ENCODE data around the gene SH3GL1.
"Not testable (repeated sequence)": the region's sequence is repeated elsewhere in the genome, so short reads cannot be mapped to it uniquely, and the experiment has no call there.

The SH3GL1 gene

DNA sequence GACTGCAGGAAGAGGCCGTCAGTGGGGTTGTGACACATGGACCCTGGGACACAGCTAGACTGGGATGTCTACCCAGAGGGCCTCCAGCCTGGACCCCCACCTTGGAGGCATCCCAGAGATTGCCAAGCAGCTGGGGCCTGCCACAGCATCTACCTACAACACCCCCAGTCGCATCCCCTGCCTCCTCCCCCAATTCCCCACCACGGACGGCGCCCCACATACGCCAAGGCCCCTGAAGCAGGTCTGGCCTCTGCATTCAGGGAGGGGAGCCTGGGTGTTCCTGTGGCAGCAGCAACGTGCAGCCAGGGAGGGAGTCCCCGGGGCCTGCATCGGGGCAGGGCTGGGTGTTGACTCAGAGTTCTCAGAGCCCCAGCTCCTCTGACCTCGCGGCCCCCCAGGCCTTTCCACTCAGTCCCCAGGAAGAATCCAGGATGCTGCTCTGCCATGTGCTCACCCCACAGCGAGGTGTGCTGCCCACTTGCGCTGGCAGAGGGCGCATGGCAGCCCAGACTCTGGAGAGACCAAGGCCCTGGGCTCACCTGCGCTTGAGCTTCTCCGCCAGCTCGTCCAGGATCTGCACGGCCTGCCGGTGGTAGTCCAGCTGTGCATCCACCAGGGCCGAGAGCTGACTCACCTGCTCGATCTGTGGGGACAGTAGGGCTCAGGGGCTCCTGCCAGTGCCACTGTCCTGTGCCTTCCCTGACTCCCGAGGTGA lies 37.4 kb downstream of the SH3GL1 start:
- DNase-seq (ENCODE audit: low spot score), result no peak

DNA sequence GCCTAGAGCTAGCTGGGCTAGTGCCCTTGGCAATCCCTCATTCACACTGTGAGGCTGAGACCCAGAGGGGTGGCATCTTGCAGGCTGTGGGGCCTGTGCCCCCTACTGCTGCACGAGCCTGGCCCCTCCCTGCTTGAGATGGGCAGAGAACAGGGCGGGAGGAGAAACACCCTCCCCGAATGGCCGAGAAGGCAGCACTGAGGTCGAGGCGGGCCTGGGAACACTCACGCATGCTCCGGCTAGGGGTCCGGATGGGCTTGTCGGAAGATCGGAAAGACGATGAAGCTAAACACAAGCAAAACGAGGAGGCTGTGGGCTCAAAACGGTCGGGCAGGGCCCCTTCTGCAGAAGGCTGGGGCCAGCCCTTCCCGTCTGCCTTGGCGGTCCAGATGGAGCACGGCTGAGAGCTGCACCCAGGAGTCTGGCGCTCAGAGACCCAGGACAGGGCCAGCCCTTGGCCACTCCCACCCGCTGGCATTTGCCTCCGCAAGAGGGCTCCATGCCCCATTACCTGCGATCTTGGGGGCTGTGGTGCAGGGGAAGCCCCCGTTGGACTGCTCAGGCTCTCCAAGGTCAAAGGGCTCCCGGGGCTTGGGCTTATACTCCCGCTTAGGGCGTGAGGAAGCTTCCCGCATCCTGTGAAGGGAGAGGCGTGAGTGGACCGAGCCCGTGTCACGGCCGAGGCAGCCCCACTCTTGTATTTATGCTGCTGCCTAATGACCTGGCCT lies 38.1 kb downstream of the SH3GL1 start:
- DNase-seq (ENCODE audit: low spot score), result no peak

DNA sequence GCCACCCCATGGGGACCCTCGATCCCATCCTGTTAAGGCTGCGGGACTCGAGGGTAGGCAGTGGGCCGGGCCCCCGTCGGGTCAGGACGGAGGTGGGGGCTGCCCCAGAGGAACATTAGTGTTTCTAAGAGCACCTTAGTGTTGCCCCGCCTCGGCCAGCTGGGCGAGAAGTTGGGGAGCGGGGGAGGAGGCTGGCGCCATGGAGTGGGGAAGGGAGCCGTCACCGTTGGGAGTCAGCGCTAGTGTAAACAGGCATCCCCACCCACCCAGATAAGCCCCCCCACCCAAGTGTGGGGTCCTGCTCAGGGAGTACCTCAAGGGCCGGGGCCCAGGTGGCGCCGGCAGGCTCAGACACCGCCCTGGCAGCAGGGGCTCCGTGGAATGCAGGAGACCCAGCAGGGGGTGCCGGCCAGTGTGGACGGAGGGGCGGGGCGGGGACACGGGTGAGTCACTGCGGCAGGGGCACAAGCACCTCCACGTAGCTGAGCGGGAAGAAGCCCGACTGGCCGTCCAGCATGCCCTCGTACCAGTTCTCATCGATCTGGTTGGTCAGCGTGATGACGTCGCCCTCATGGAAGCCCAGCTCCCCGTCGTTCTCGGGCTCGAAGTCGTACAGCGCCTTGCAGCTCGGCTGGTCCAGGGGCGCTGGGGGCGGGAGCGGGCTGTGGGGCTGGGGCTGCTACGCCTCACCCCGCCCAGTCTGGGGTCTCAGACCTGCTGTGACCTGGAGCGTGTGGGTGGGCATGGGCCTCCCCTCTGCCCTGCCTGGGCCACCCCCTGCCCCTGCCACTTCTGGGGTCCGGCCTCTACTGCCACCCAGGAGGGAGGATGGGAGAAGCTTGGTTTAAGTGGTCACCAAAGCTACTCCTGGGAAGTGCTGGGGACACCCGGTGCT lies 38.9 kb downstream of the SH3GL1 start:
- DNase-seq (ENCODE audit: low spot score), result no peak

DNA sequence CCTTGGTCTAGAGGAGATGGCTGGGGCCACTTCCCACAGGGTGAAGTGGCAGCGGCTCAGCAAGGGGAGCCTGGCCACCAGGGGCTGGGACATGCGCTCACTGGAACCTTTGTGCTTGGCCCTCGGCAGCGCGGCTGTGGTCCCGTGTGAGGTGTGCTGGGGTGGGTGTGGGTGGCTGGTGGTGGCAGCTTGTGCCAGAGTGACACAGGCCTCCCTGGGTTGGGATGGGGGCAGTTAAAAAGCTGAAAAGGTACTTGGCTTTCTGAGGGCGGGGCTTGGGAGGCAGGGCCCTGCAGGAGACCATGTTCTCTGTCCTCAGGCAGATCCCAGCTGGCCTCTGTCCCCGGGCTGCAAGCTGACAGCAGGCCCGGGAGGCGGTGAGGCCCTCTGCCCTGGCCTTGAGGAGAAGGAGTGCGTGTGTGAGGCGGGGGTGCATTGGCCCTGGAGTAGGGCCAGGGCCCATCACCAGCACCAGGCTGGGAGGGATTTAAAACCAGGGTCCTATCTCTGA lies 39.7 kb downstream of the SH3GL1 start:
- DNase-seq (ENCODE audit: low spot score), result no peak

DNA sequence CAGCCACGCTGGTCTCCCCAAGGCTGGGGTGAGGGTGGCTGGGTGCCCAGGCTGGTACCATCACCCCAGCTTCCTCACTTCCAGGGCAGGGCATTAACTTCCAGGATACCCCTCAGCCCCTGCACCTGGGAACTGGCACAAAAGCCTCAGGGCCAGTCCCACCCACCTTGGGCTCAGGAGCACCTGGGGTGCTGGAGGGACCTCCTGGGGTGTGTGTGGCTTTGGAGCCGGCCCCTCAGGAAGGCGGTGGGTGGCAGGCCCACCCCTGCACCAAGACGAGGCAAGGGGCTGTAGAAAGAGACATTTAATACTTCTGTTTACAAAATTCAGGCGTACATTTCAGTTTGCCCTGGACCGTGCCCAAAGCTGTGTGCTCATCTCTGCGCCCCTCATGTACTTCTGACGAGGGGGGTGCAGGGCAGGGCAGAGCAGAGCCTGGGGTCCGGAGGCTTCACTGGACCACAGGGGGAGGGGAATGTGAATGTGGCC lies 40.2 kb downstream of the SH3GL1 start:
- no peak for DNase-seq (ENCODE audit: low spot score)

DNA sequence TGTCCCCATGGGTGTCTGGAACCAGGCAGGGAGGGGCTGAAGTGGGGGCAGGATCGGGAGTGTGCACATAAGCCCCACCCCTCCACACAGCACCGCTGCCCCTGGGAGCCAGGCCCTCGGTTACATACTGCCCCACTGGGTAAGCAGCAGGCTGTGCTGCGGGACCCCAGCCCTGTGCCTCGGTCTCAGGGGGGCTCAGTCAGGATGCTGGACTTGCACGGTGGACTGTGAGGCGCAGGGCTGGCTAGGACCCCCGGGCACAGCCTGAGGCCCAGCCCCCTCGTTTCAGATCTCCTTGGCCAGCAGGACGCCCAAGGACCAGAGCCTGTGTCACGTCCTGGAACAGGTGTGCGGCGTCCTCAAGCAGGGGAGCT lies 40.7 kb downstream of the SH3GL1 start:
- DNase-seq (ENCODE audit: low spot score), result no peak

DNA sequence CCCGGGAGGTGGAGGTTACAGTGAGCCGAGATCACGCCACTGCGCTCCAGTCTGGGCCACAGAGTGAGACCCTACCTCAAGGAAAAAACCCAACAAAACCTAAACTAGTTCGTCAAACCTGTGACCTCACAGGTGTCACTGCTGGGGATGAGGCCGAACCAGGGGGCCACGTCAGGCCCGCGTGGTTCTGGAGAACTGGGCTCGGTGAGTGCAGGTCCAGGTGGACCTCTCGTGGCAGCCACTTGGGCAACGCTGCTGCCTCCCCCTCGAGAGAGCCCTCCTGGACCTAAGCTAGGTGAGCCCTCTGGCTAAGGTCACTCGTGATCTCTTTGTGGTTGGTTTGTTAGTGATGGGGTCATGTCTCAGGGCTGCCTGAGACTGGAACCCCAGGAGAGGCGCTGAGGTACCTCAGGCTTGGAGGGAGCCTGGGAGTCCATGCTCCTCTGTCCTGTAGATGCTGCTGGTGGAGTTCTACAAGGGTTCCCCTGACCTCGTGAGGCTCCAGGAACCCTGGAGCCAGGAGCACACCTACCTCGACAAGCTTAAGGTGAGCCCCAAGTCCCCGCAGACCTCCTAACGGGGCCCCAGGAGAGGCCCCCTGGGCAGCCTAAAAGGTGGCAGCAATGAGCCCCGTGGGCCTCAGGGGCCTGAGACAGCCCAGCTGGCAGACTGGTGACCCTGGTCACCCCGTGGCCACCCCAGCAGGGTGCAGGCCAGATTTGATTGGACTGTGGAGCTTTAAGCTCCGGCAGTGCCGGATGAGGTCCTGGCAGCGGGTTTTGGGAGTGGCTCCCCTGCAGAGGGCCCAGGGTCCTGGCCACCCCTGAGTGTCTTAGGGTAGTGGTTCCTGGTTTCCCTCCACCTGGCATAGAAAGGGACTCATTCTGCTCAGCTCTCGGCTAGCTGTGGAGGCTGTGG lies 41.4 kb downstream of the SH3GL1 start:
- DNase-seq (ENCODE audit: low spot score), result no peak

DNA sequence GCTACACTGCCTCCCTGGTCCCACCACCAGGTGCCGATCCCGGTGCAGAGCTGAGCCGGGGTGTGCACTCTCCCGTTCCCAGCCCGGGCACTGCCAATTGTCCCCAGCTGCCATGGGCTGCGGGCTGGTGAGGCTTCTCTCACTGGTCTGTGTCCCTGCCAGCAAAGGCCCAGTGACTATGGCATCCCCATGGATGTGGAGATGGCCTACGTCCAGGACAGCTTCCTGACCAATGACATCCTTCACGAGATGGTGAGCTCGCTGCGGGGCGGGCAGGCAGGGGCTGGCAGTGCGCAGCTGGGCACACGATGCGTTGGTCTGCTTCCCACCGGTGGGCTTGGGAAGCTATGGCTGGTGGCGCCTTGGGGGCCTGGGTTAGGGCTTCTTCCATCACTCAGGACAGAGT lies 42.4 kb downstream of the SH3GL1 start:
- no peak for DNase-seq (ENCODE audit: low spot score)

DNA sequence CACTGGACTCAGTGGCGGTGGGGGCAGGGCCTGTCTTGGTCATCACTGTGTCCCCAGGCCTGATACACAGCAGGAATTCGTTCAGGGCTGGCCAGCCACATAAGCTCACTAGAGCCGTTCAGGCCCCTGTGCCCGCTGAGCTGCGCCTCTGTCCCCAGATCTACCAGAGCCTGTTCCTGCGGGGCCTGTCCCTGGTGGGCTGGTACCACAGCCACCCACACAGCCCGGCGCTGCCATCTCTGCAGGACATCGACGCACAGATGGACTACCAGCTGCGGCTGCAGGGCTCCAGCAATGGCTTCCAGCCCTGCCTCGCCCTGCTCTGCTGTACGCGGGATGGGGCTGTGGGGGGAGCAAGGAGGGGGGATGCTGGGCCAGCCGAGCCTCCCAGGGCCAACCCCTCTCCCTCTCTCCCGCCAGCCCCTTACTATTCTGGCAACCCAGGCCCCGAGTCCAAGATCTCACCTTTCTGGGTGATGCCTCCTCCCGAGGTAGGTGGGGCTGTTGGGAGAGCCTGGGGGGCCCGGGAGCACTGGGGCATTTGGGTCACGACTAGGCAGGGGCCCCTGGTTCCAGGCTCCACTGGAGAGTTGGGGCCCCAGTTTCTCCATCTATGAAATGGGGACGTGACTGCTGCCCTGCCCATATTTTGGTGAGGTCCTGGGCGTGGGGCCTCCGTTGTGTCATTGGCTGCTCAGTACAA lies 43.1 kb downstream of the SH3GL1 start:
- DNase-seq (ENCODE audit: low spot score), result no peak

DNA sequence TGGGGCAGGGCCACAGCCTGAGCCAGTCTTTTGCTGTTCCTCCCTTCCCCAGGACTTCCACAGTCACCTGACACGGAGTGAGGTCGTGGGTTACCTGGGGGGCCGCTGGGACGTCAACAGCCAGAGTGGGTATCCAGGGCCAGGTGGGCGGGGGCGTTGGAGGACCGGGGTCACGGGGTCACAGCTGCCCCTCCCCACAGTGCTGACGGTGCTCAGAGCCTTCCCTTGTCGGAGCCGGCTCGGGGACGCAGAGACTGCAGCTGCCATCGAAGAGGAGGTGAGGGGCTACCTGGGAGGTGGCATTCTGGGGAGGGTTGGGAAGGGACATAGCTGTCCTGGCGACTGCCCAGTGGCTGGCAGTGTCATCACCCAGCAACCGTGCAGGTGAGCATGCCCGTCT lies 45.5 kb downstream of the SH3GL1 start:
- no peak for DNase-seq (ENCODE audit: low spot score)

DNA sequence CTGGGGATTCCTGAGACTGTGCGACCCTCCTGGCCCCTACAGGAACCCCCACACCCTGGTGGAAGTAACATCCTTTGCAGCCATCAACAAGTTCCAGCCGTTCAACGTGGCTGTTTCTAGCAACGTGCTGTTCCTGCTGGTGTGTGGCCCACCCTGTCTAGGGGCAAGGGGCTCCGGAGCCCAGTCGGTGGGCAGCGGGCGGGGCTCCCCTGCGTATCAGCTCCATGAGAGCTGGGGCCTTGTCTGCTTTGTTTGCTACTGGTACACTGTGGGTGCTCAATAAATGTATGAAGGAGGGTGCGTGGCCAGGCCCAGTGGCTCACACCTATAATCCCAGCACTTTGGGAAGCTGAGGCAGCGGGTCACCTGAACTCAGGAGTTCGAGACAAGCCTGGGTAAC lies 46.1 kb downstream of the SH3GL1 start:
- no peak for DNase-seq (ENCODE audit: low spot score)

DNA sequence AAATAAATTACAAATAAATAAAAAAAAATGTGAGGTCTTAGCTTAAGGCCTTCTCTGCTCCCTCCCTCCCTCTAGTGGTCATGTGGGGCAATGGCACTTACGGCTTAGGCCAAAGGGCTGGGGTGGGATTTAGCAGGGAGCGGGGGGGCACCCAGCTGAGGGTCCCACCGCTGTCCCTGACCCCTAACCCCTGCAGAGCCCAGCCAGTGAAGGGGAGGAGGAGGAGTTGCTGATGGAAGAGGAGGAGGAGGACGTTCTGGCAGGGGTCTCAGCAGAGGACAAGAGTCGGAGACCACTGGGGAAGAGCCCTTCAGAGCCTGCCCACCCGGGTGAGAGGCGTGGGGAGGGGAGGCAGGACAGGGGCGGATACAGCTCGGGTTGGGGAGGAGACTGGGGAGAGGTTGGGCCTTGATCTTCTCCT lies 47.6 kb downstream of the SH3GL1 start:
- peak; percentile 65 for DNase-seq (ENCODE audit: low spot score)

DNA sequence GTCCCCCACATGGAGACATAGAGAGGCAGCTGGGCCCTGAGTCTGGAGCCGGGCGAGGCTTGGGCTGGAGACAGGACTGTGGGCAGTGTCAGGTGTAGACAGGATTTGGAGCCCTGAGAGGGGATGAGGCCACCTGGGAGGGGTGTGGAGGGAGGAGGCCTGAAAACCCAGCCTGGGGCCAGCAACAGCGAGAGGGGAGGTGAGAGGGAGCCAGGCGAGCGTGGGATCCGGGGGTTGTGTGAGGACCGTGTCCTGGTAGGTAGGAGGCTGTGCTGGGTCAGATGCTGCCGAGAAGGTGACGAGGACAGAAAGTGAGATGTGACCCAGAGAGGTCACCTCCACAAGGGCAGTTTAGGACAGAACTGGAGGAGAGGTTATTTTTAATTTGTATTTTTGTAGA lies 49.6 kb downstream of the SH3GL1 start:
- no peak for DNase-seq (ENCODE audit: low spot score)

DNA sequence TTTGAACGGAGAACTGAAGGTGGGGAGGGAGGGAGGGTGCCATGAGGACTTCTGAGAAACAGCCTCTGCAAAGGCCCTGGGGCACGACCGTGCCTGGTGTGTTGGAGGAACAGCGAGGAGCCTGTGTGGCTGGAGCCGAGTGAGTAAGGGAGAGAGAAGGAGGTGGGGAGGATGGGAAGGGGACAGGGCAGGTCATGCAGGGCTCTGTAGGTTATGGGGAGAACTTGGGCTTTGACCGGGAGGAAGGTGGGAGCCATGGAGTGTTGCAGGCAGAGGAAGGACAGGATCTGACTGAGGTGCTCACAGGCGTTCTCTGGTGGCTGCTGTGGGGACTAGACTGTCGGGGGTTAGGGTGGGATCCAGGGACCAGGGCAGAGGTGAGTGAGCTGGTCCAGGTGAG lies 50.2 kb downstream of the SH3GL1 start:
- no peak for DNase-seq (ENCODE audit: low spot score)

DNA sequence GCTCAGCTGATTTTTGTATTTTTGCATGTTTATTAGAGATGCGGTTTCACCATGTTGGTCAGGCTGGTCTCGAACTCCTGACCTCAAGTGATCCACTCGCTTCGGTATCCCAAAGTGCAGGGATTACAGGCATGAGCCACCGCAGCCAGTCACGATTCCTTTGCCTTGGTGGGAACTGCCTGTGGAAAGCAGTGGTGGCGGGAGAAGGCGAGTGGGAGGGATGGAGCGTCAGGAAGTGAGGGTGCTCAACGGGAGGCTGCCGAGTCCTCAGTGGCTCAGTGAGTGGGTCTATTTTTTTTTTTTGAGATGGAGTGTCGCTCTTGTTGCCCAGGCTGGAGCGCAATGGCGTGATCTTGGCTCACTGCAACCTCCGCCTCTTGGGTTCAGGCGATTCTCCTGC lies 51.1 kb downstream of the SH3GL1 start:
- not testable (repeated sequence) for DNase-seq (ENCODE audit: low spot score)

DNA sequence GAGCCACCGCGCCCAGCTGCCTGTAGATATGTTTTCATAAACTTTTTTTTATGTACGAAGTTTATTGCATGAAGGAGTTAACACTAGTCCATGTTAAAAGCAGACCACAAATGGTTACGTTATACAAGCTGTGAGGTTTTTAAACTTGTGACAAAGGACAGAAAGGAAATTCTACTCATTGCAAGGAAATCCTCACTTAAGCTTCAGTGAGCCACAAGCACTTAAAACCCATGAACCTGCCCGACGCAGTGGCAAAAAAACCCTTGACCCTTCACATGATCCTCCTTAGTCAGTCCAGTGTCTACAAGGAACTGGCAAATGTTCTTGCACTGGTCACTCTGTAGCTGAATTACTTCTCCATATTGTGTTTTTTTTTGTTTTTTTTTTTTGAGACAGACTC lies 52.8 kb downstream of the SH3GL1 start:
- no peak for DNase-seq (ENCODE audit: low spot score)

DNA sequence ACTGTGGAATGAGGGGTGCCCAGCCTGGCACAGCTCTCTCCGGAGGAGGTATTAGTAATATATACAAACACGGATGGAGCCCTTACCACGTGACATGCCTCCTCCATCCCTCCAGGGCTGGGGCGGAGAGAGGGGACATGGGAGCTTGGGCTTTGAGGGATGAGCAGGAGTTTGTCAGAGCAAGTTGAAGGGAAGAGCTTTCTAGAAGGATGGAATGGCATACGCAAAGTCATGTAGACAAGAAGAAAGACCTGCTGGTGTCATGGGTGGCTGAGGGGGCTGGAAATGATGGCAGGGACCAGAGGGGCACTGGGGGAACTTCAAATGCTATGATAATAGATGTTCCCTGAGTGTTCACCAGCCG lies 54.3 kb downstream of the SH3GL1 start:
- no peak for DNase-seq (ENCODE audit: low spot score)

DNA sequence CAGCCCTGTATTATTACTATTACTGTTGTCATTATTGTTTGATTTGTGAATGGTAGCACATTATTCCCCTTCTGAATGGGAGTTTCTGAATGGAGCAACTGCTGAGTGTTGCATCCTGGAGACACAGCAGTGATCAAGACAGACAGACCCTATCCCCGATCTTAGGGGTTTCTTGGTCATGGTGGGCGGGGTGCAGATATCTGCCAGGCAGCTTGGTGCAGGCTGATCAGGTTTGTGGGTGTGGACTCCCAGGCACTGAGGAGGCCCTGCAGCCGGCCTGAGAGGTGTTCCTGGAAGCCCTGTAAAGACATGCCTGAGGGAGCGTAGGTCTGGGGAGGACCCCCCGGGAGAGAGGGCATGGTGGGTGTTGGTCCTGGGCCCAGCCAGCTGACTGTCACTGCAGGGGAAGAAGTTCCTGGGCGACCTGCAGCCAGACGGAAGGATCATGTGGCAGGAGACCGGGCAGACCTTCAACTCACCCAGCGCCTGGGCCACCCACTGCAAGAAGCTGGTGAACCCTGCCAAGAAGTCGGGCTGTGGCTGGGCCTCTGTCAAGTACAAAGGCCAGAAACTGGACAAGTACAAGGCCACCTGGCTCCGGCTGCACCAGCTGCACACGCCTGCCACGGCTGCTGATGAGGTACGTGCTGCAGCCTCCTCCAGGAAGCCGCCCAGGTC lies 54.9 kb downstream of the SH3GL1 start:
- no peak for DNase-seq (ENCODE audit: low spot score)

DNA sequence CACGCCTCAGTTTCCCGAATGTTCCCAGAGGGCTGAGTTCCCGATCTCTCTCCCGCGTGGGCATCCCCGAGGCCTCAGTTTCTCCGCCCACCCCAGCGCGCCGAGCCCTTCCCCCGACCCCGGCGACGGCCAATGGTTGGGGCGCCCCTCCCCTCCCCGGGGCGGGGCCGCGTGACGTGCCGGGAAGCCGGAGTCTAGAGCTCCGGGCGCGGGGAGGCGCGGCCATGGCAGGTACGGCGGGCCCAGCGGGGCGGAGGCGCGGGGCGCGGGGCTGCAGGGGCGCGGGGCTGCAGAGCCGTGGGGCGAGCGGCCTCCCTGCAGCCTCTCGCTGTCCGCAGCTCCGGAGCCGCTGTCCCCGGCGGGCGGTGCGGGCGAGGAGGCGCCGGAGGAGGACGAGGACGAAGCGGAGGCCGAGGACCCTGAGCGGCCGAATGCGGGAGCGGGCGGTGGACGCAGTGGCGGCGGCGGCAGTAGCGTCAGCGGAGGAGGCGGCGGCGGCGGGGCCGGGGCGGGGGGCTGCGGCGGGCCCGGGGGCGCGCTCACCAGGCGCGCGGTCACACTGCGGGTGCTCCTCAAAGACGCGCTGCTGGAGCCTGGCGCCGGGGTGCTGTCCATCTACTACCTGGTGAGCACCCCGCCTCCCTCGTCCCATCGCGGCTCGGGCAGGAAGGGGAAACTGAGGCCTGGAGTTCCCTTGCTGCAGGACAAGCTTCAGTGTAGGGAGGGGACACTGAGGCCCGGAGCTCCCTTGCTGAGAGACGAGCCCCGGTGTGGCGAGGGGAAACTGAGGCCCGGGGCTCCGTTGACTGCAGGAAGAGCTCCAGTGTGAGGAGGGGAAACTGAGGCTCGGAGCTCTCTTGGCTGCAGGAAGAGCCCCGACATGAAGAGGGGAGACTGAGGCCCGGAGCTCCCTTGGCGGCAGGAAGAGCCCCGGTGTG lies 56.7 kb downstream of the SH3GL1 start, which contains the start of gene MPND:
Gene MPND (plus strand): TSS at position 193 of the 938 bp plus-strand sequence. CDS start 32 bp downstream, at position 225.
- peak; percentile 91 for DNase-seq (ENCODE audit: low spot score)
